Stimulated activated CD8-positive, alpha-beta memory T cell treated with anti-CD3 and anti-CD28 coated beads, Interleukin-4, amount 100 ng/mL, for 48 hours (primary cell): ENCODE measurements around the gene ITGBL1.

Experiments
- DNase-seq: peaks from one replicate; pipeline ENCODE4 v3.0.0-alpha.2; 2020

Gene ITGBL1

DNA sequence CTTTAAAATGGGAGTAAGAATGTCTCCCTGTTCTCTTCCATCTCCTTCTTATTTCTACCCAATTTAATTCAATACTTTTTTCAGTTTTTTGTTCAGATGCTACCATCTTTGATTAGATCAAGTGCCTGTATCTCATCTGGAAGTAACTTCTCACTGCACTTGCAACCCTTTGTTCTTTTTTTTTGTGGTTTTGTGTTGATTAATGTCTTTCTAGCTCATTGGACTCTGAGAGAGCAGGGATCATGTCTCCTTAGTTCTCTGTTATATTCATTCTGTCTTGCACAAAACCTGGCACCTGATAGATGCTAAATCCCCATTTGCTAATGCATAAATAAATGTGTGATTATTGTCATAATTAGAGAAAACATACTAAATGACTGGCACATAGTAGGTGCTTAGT is 834 bp upstream of the ITGBL1 start:
- DNase-seq = no peak

DNA sequence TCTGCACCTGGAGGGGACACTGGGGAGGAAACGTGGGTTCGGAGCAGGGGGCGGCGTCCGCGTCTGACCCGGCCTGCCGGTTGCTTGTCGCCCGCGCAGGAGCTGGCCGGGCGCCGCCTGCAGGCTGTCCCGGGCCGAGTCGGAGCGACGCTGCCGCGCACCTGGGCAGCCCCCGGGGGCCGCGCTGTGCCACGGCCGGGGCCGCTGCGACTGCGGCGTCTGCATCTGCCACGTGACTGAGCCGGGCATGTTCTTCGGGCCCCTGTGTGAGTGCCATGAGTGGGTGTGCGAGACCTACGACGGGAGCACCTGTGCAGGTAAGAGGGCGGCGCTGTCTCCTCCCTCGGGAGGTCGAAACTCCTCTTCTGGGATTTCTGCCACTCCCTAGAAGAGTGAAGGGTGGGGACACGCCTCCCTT is 1.3 kb downstream of the ITGBL1 start:
- no peak for DNase-seq

- no peak for DNase-seq
Measured at GRCh38 chr13:101454767-101455166, 2.3 kb downstream of the ITGBL1 start.

DNA sequence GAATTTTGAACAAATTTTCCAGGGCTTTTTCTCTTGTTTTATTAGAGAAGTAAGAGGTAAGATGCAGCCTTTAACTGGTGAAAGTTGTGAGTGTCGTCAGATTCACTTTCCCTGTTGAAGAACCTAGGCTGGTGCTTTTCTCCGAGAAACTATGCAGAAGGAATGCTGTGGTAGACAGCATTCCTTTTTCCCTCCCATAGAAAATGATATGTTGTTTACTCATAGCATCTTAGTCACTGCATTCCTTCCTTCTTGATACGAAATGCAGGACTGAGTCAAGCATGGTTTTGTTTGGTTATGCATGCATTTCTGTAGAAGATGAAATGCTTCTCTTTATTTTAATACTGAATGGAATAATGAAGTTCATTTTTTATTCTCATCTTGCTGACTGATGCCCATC is 3.4 kb downstream of the ITGBL1 start:
- no peak for DNase-seq

DNA sequence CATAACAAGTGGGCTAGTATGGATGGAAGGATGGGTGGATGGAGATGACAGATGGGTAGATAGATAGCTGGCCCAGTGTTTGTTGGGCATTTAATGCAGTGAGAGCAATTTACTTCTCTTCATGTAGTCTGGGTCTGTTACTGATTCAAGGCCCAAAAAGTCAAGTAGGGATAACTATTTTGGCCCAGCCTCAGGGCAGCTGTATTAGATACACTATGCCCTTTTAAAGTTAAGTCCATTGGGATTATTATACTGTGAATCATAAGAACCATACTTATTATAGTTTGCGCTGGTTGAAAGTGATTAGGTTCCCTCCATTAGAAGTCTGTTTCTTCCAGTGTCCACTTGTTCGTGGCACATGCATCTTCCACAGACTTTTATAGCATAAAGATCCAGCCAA is 4.7 kb downstream of the ITGBL1 start:
- no peak for DNase-seq

DNA sequence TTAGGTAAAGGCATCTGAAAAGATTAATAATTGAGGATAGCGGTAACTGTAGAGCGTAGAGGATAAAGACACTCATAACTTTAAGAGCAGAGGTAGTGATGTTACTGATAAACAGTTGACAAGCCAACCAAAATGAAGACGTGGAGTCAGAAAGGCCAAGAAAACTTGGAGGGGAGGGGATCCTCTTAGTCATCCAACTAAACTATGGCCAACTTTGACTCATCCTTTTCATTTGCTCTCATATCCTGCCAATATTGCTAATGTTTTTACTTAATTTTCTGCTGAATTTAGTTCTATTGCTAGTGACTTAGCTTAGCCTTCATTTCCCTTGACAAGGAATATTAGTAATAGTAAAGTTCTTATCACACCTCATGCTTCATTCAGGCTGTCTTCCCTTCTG is 13.4 kb downstream of the ITGBL1 start:
- DNase-seq = no peak

DNA sequence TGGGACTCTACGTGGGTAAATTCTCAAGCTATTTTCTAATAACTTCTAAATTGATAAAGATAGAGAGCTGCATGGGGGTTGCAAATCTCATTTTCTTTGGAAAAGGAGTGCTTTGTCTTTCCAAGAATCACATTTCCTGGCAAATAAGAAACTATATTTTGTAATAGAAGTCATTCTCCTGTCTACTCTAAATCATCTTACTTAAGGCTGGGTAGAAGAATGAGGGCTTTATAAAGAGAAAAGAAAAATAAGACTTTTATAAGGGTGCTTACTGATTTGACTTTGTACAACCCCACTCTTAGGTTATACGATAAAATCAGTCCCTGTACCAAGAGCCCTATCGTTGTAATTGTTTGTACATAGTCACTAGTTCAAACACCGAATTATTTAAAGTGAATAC is 14.9 kb downstream of the ITGBL1 start:
- DNase-seq = no peak

GRCh38 chr13:101473458-101473857 is 21.0 kb downstream of the ITGBL1 start:
- no peak for DNase-seq

DNA sequence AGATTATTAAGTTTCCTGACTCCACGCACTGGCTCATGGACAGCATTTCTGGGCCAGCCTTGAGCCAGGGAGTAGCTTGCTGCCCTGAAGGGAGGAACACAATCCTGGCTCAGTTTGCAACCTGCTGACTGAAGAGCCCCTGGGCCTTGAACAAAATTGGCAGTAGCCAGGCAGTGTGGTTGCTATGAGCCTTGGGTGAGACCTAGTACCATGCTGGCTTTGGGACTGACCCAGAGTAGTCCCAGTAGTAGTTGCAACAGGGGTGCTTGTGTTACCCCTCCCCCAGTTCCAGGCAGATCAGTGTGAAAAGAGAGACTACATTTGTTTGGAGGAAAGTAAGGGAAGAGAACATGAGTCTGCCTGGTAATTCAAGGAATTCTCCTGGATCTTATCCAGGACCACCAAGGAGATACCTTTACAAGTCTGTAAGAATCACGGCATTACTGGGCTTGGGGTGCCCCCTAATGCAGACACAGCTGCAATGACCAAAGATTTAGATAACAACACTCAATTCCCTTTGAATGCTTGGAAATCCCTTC is 22.0 kb downstream of the ITGBL1 start:
- no peak for DNase-seq

DNA sequence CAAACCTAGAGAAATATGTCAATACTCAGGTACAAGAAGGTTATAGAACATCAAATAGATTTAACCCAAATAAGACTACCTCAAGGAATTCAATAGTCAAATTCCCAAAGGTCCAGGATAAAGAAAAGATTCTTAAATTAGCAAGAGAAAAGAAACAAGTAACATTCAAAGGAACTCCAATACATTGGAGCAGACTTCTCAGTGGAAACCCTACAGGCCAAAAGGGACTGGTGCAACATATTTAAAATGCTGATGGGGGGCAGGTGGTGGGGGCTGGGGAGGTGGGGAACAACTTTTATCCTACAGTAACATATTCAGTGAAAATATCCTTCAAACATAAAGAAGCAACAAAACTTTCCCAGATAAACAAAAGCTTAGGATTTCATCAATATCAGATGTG is 23.1 kb downstream of the ITGBL1 start:
- DNase-seq = no peak

GRCh38 chr13:101481421-101481820 is 28.9 kb downstream of the ITGBL1 start:
- no peak for DNase-seq

GRCh38 chr13:101486708-101487437 is 34.4 kb downstream of the ITGBL1 start:
- DNase-seq = no peak

GRCh38 chr13:101487438-101487830 is 35.0 kb downstream of the ITGBL1 start:
- DNase-seq = no peak

GRCh38 chr13:101488734-101489133 is 36.3 kb downstream of the ITGBL1 start:
- no peak for DNase-seq

GRCh38 chr13:101489643-101490405 is 37.3 kb downstream of the ITGBL1 start:
- DNase-seq = no peak

- no peak for DNase-seq
Measured at GRCh38 chr13:101490406-101491015, 38.0 kb downstream of the ITGBL1 start.

- DNase-seq = no peak
Measured at GRCh38 chr13:101492251-101492910, 39.9 kb downstream of the ITGBL1 start.

GRCh38 chr13:101493541-101493940 is 41.1 kb downstream of the ITGBL1 start:
- DNase-seq = no peak

GRCh38 chr13:101499406-101499805 is 46.9 kb downstream of the ITGBL1 start:
- no peak for DNase-seq

DNA sequence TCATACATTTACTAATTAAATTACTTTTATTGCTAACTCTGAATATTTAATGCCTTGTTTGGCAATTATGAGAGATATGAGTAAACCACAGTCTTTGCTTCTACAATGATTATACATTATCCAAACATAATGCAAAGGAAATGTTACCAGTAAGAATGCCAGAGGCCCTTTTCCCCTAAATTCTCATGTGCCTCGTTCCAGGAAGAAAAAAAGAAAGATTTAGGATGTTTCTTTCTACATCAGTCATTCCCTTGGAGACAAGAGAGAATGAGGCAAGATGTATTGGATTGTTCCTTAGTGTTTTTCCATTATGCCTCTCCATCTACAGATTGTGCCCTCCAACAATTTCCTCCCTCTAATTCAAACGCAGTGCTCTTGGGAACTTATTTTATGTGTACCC is 50.1 kb downstream of the ITGBL1 start:
- no peak for DNase-seq

GRCh38 chr13:101511161-101511560 is 58.7 kb downstream of the ITGBL1 start:
- DNase-seq = no peak

GRCh38 chr13:101511766-101512165 is 59.3 kb downstream of the ITGBL1 start:
- DNase-seq = no peak

DNA sequence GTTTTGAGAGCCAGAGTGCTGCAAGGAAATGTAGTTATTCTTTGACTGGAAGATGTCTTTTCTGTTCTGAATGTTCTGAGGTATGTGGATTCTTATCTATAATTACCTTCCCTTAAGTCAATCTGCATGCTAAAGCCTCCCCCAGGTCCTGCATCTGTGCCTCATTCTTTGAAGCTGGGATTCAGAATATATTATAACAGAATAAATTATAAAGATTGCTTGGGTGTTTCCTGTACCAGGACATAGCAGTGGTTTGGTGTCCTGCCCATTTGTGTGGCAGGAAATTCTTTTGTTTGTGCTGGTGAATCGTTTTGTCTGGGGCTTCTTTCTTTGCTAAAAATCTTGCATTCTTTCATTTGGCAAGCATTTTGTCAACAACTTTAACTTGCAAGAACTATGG is 60.2 kb downstream of the ITGBL1 start:
- no peak for DNase-seq
